ENCODE data around the gene AP1B1.
"Not testable (repeated sequence)": the region's sequence is repeated elsewhere in the genome, so short reads cannot be mapped to it uniquely, and the experiment has no call there.

Gene AP1B1

GRCh38 chr22:29351891-29352290, 36.5 kb downstream of the AP1B1 start:
- Histone ChIP-seq H3K4me3 (no peak overlapping the region), H3K36me3 (peaks cover 88% of the 10 kb centered on the region), H4K20me1 (peaks cover 55% of the 10 kb centered on the region), H3K27ac (no peak overlapping the region), H3K27me3 (no peaks in the 10 kb centered on the region), H3K4me1 (peaks cover 40% of the 10 kb centered on the region), H3K4me2 (0 out of 2 replicates have a peak overlapping the region, but pooled peaks have one; percentile 87), H3K9ac (no peak overlapping the region), H3K9me3 (no peaks in the 10 kb centered on the region)
- TF ChIP-seq Cebpa-rat (IDR thresholded peaks at IDR 0.05) = no peak

GRCh38 chr22:29351042-29351441, 37.3 kb downstream of the AP1B1 start:
- H3K27me3 ChIP-seq = no peaks in the 10 kb centered on the region
- no peak overlapping the region for H3K27ac ChIP-seq
- H3K4me3 ChIP-seq = no peak overlapping the region
- TF ChIP-seq Cebpa-rat (IDR thresholded peaks at IDR 0.05) = no peak
- peaks cover 46% of the 10 kb centered on the region for H4K20me1 ChIP-seq
- peaks cover 88% of the 10 kb centered on the region for H3K36me3 ChIP-seq
- H3K4me1 ChIP-seq = peaks cover 40% of the 10 kb centered on the region
- no peak overlapping the region for H3K9ac ChIP-seq
- H3K9me3 ChIP-seq = no peaks in the 10 kb centered on the region
- no peak overlapping the region for H3K4me2 ChIP-seq

- no peak overlapping the region for H3K4me2 ChIP-seq
- no peaks in the 10 kb centered on the region for H3K27me3 ChIP-seq
- peaks cover 92% of the 10 kb centered on the region for H3K36me3 ChIP-seq
Observed at GRCh38 chr22:29348956-29349355, 39.4 kb downstream of the AP1B1 start.

GRCh38 chr22:29348041-29348440, 40.3 kb downstream of the AP1B1 start:
- no peaks in the 10 kb centered on the region for H3K9me3 ChIP-seq
- H3K27ac ChIP-seq = no peak overlapping the region
- no peak overlapping the region for H3K9ac ChIP-seq
- no peak overlapping the region for H3K4me3 ChIP-seq
- no peak for TF ChIP-seq Cebpa-rat (IDR thresholded peaks at IDR 0.05)
- peaks cover 33% of the 10 kb centered on the region for H3K4me1 ChIP-seq
- H4K20me1 ChIP-seq = peaks cover 22% of the 10 kb centered on the region
- no peak overlapping the region for H3K4me2 ChIP-seq
- H3K27me3 ChIP-seq = no peaks in the 10 kb centered on the region
- H3K36me3 ChIP-seq = peaks cover 95% of the 10 kb centered on the region

More at GRCh38 chr22:29348956-29349355, 39.4 kb downstream of the AP1B1 start:
- Histone ChIP-seq H3K9ac (no peak overlapping the region), H3K9me3 (no peaks in the 10 kb centered on the region), H4K20me1 (peaks cover 25% of the 10 kb centered on the region), H3K27ac (no peak overlapping the region), H3K4me3 (no peak overlapping the region), H3K4me1 (peaks cover 33% of the 10 kb centered on the region)
- no peak for TF ChIP-seq Cebpa-rat (IDR thresholded peaks at IDR 0.05)

GRCh38 chr22:29346659-29347058, 41.7 kb downstream of the AP1B1 start:
- H3K36me3 ChIP-seq = peaks cover 86% of the 10 kb centered on the region
- TF ChIP-seq Cebpa-rat (IDR thresholded peaks at IDR 0.05) = no peak
- H3K4me1 ChIP-seq = peaks cover 34% of the 10 kb centered on the region
- no peak overlapping the region for H3K9ac ChIP-seq
- H4K20me1 ChIP-seq = peaks cover 24% of the 10 kb centered on the region; the same call in 1 of the 2 replicates
- no peak overlapping the region for H3K4me3 ChIP-seq
- H3K27me3 ChIP-seq = no peaks in the 10 kb centered on the region
- no peak overlapping the region for H3K4me2 ChIP-seq
- no peak overlapping the region for H3K27ac ChIP-seq
- H3K9me3 ChIP-seq = no peaks in the 10 kb centered on the region

DNA sequence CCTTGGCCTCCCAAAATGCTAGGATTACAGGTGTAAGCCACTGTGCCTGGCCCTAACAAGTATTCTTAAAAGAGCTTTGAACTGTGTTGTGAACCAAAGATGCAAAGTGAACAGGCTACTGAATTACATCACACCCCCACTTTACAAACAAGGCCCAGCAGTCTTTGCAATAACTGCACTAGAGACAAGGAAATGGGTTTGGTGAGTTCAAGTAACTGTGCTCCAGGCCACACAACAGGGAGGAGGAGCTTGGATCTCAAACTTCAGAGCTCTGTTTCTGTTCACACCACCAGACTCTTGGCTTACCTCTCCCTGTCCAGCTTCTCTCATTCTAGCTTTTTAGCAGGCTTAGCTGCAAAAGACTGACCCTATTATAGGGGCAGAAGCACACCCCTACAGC, 42.4 kb downstream of the AP1B1 start:
- TF ChIP-seq Cebpa-rat (IDR thresholded peaks at IDR 0.05) = no peak
- Histone ChIP-seq H3K4me1 (peaks cover 42% of the 10 kb centered on the region), H3K4me2 (no peak overlapping the region), H3K27ac (no peak overlapping the region), H3K27me3 (no peaks in the 10 kb centered on the region), H3K4me3 (no peak overlapping the region), H4K20me1 (peaks cover 23% of the 10 kb centered on the region; the same call in 1 of the 2 replicates), H3K9me3 (no peaks in the 10 kb centered on the region), H3K36me3 (peaks cover 86% of the 10 kb centered on the region), H3K9ac (no peak overlapping the region)

- not testable (repeated sequence) for H3K9me3 ChIP-seq, H3K4me3 ChIP-seq, H3K9ac ChIP-seq, H3K4me2 ChIP-seq, H3K27ac ChIP-seq, H3K27me3 ChIP-seq
- peaks cover 21% of the 10 kb centered on the region; the same call in 1 of the 2 replicates for H4K20me1 ChIP-seq
- H3K36me3 ChIP-seq = peaks cover 86% of the 10 kb centered on the region
- peaks cover 52% of the 10 kb centered on the region for H3K4me1 ChIP-seq
Observed at GRCh38 chr22:29344889-29345288, 43.5 kb downstream of the AP1B1 start.

DNA sequence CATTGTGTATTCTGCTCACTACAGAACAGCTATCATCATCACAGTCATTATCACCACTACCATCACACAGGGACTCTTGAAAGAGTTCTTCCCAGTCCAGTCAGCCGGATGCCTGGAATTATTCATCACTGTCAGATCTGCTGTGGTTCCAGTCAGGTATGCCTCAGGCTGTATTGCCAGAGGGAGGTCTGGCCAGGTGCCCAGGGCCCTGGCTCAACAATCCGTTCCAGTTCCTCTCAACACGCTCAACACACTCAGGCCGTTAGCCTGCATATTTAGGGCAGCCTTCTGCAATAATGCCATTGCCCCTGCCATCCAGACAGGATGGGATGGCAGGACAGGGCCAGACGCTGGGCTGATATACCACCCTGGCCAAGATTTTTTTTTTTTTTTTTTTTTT, 44.2 kb downstream of the AP1B1 start:
- H3K4me2 ChIP-seq = peak overlapping the region; percentile 77
- H3K27ac ChIP-seq = no peak overlapping the region
- no peaks in the 10 kb centered on the region for H3K9me3 ChIP-seq
- H3K4me3 ChIP-seq = no peak overlapping the region
- H3K9ac ChIP-seq = no peak overlapping the region
- peaks cover 60% of the 10 kb centered on the region for H3K4me1 ChIP-seq
- no peak for TF ChIP-seq Cebpa-rat (IDR thresholded peaks at IDR 0.05)
- H3K36me3 ChIP-seq = peaks cover 86% of the 10 kb centered on the region
- no peaks in the 10 kb centered on the region for H3K27me3 ChIP-seq
- peaks cover 21% of the 10 kb centered on the region; the same call in 1 of the 2 replicates for H4K20me1 ChIP-seq

GRCh38 chr22:29343313-29343805, 45.0 kb downstream of the AP1B1 start:
- Histone ChIP-seq H4K20me1 (peaks cover 21% of the 10 kb centered on the region; the same call in 1 of the 2 replicates), H3K27ac (peak overlapping the region; percentile 78), H3K27me3 (no peaks in the 10 kb centered on the region), H3K4me3 (no peak overlapping the region), H3K4me1 (peaks cover 67% of the 10 kb centered on the region), H3K9ac (0 out of 2 replicates have a peak overlapping the region, but pooled peaks have one; percentile 38), H3K9me3 (no peaks in the 10 kb centered on the region), H3K36me3 (peaks cover 86% of the 10 kb centered on the region), H3K4me2 (peak overlapping the region; percentile 77)
- TF ChIP-seq Cebpa-rat (IDR thresholded peaks at IDR 0.05) = no peak

GRCh38 chr22:29342577-29343312, 45.6 kb downstream of the AP1B1 start:
- H3K27ac ChIP-seq = peak overlapping the region; percentile 78

More at GRCh38 chr22:29342577-29343312, 45.6 kb downstream of the AP1B1 start:
- no peaks in the 10 kb centered on the region for H3K9me3 ChIP-seq
- H3K4me2 ChIP-seq = peak overlapping the region; percentile 77
- peaks cover 74% of the 10 kb centered on the region for H3K4me1 ChIP-seq
- H3K4me3 ChIP-seq = no peak overlapping the region
- H3K27me3 ChIP-seq = no peaks in the 10 kb centered on the region
- no peak for TF ChIP-seq Cebpa-rat (IDR thresholded peaks at IDR 0.05)
- H4K20me1 ChIP-seq = peaks cover 23% of the 10 kb centered on the region; the same call in 1 of the 2 replicates
- H3K9ac ChIP-seq = peak overlapping the region; percentile 38; the same call in 1 of the 2 replicates
- H3K36me3 ChIP-seq = peaks cover 86% of the 10 kb centered on the region

All from BLaER1 (cell line).